HepG2 (cell line): Measurements from ENCODE around the gene YWHAH. TPM values are rescaled to one million over a fixed set of nuclear protein-coding genes. Genes with fewer than 3 reads are reported as not detected.

Source experiments
- BRCA1 ChIP-seq: sonication (generic); formaldehyde crosslinking; IDR thresholded peaks from 2 replicates; pipeline ENCODE4 v1.4.0; 2020; ENCODE audit warnings: missing genetic modification reagents
- BRD4 ChIP-seq: sonication (generic); formaldehyde crosslinking; IDR thresholded peaks from 2 replicates; pipeline ENCODE4 v1.4.0; 2020; ENCODE audit warnings: missing genetic modification reagents
- JARID2 ChIP-seq: sonication (generic); formaldehyde crosslinking; IDR thresholded peaks from 2 replicates; pipeline ENCODE4 v1.8.1; 2023; ENCODE audit warnings: missing genetic modification reagents, inconsistent platforms; ENCODE audit not compliant: insufficient replicate concordance
- NR1H2 ChIP-seq: sonication (generic); formaldehyde crosslinking; IDR thresholded peaks from 2 replicates; pipeline ENCODE4 v1.8.1; 2022; ENCODE audit warnings: low read depth, missing genetic modification reagents, borderline replicate concordance
- PAX8 ChIP-seq: sonication (generic); formaldehyde crosslinking; IDR thresholded peaks from 2 replicates; pipeline ENCODE4 v1.8.0; 2022; ENCODE audit warnings: mild to moderate bottlenecking, missing genetic modification reagents, borderline replicate concordance
- RBFOX2 ChIP-seq: fragments of 200-400 bp; formaldehyde crosslinking; IDR thresholded peaks from 2 replicates; pipeline ENCODE4 v1.6.1; 2017; ENCODE audit warnings: low read depth, mild to moderate bottlenecking, low read length
- SMARCE1 ChIP-seq: fragments of 450-650 bp; IDR thresholded peaks from 2 replicates; pipeline ENCODE4 v1.6.1; 2017; ENCODE audit warnings: borderline replicate concordance
- TBL1XR1 ChIP-seq: fragments of 150-350 bp; IDR thresholded peaks from 2 replicates; pipeline ENCODE4 v1.6.1; 2014; ENCODE audit warnings: borderline replicate concordance, low read length; ENCODE audit not compliant: partially characterized antibody
- YEATS4 ChIP-seq: sonication (generic); formaldehyde crosslinking; IDR thresholded peaks from 2 replicates; pipeline ENCODE4 v1.4.0; 2020; ENCODE audit warnings: missing genetic modification reagents, borderline replicate concordance
- ZMYM2 ChIP-seq: sonication (generic); formaldehyde crosslinking; IDR thresholded peaks from 2 replicates; pipeline ENCODE4 v1.8.0; 2022; ENCODE audit warnings: mild to moderate bottlenecking, missing genetic modification reagents
- ZNF430 ChIP-seq: sonication (generic); formaldehyde crosslinking; IDR thresholded peaks from 2 replicates; pipeline ENCODE4 v1.9.0; 2021; ENCODE audit warnings: mild to moderate bottlenecking, missing genetic modification reagents
- ZNF431 ChIP-seq: sonication (generic); formaldehyde crosslinking; IDR thresholded peaks from 2 replicates; pipeline ENCODE4 v1.9.0; 2022; ENCODE audit warnings: missing genetic modification reagents, low read depth, mild to moderate bottlenecking, borderline replicate concordance
- ZNF510 ChIP-seq: sonication (generic); formaldehyde crosslinking; IDR thresholded peaks from 2 replicates; pipeline ENCODE4 v1.4.0; 2020; ENCODE audit warnings: low read depth, mild to moderate bottlenecking, missing genetic modification reagents
- ZNF605 ChIP-seq: sonication (generic); formaldehyde crosslinking; IDR thresholded peaks from 2 replicates; pipeline ENCODE4 v1.8.0; 2022; ENCODE audit warnings: mild to moderate bottlenecking, missing genetic modification reagents
- ZNF713 ChIP-seq: sonication (generic); formaldehyde crosslinking; IDR thresholded peaks from 2 replicates; pipeline ENCODE4 v1.4.0; 2020; ENCODE audit warnings: mild to moderate bottlenecking, missing genetic modification reagents
- ZNF776 ChIP-seq: sonication (generic); formaldehyde crosslinking; IDR thresholded peaks from 2 replicates; pipeline ENCODE4 v1.4.0; 2020; ENCODE audit warnings: mild to moderate bottlenecking, missing genetic modification reagents
- ZNF816 ChIP-seq: sonication (generic); formaldehyde crosslinking; IDR thresholded peaks from 2 replicates; pipeline ENCODE4 v1.8.0; 2022; ENCODE audit warnings: missing genetic modification reagents, mild to moderate bottlenecking, borderline replicate concordance
- ZSCAN30 ChIP-seq: sonication (generic); formaldehyde crosslinking; IDR thresholded peaks from 2 replicates; pipeline ENCODE4 v1.5.0; 2020; ENCODE audit warnings: mild to moderate bottlenecking, missing genetic modification reagents
- polyA plus RNA-seq, 8 experiments: library from polyadenylated mRNA; depleted of rRNA in 3 of 8; stranded (reverse) in 7 of 8; unstranded in 1 of 8; fragments of >200 nt; fragmentation: Illumina TruSeq in 4 of 8; extraction: Trizol in 4 of 8; gene quantifications; 2 replicates each; pipeline versions ENCODE4 v1.2.1 to v1.2.3, GENCODE V29; 2011 to 2016; ENCODE audit warnings: low read depth in 4 of 8, missing spikeins in 1 of 8, mixed read lengths in 1 of 8; ENCODE audit not compliant: insufficient read depth in 1 of 8
- total RNA-seq, 5 experiments: library from RNA; depleted of rRNA; stranded (reverse); fragments of >200 nt; fragmentation: Illumina TruSeq; extraction: Trizol; gene quantifications; 2 replicates each; pipeline ENCODE4 v1.2.3, GENCODE V29; 2016; ENCODE audit warnings: low read depth in 1 of 5
- TF ChIP-seq, protein P1 (sequence below): sonication (generic); formaldehyde crosslinking; conservative IDR thresholded peaks from 2 replicates; pipeline ENCODE4 v1.5.0; 2020; ENCODE audit warnings: missing genetic modification reagents
- TF ChIP-seq, protein P2 (sequence below): sonication (generic); formaldehyde crosslinking; IDR thresholded peaks from 2 replicates; pipeline ENCODE4 v1.9.0; 2021; ENCODE audit warnings: mild to moderate bottlenecking, missing genetic modification reagents
- TF ChIP-seq, protein P3 (sequence below): sonication (generic); formaldehyde crosslinking; IDR thresholded peaks from 2 replicates; pipeline ENCODE4 v1.5.1; 2020; ENCODE audit warnings: mild to moderate bottlenecking, moderate library complexity, missing genetic modification reagents

Gene YWHAH
- total and polyA plus RNA-seq, 2 of the 13 experiments (the other 11 are each of a cell fraction or from before 2014, with no cell fraction given) = 35.6 to 92.7 TPM

DNA sequence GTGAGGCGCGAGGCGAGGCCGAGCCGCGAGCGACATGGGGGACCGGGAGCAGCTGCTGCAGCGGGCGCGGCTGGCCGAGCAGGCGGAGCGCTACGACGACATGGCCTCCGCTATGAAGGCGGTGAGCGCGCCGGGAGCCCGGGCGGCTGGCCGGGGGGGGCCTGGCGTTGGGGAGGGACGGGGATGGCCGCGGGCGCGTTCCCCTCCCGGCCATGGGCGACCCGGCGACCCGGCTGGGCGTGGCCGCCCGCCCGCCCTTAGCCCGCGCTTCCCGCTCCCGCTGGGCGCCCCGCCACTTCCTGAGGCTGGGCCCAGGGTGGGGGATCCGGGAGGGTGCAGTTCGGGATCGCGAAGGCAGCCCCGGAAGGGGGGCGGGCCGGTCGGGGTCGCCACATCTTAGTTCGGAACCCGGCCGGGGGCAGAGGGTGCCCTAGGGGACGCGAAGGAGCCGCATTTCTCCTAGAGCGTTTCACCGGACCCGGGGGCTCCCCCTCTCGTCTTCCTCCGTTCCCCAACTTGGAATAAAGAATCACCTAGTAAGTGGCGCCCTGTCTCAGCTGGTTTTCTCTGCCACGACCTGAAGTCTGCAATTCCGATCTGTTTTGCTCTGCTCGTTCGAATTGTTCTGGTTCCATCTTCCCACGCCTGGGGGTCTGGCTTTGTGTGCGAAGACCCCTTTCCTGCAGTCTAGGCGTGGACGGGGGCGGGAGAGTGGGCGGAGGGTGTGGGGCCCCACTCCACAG is 536 bp downstream of the YWHAH start (continued):
- TF ChIP-seq, protein P1, sequence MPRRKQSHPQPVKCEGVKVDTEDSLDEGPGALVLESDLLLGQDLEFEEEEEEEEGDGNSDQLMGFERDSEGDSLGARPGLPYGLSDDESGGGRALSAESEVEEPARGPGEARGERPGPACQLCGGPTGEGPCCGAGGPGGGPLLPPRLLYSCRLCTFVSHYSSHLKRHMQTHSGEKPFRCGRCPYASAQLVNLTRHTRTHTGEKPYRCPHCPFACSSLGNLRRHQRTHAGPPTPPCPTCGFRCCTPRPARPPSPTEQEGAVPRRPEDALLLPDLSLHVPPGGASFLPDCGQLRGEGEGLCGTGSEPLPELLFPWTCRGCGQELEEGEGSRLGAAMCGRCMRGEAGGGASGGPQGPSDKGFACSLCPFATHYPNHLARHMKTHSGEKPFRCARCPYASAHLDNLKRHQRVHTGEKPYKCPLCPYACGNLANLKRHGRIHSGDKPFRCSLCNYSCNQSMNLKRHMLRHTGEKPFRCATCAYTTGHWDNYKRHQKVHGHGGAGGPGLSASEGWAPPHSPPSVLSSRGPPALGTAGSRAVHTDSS = no peak
- TF ChIP-seq ZNF510 (no peak), ZNF776 (CRISPR knock-in tag) (0 out of 2 replicates have a peak, but pooled peaks have one; percentile 14), ZNF713 (CRISPR knock-in tag) (0 out of 2 replicates have a peak, but pooled peaks have one; percentile 53), JARID2 (CRISPR knock-in tag) (no peak), BRD4 (CRISPR knock-in tag) (peak; percentile 62; the same call in 1 of the 2 replicates), ZNF605 (peak; percentile 58; the same call in 1 of the 2 replicates), RBFOX2 (peak; percentile 67), PAX8 (no peak), ZMYM2 (CRISPR knock-in tag) (no peak), ZSCAN30 (CRISPR knock-in tag) (no peak), NR1H2 (CRISPR knock-in tag) (no peak), TBL1XR1 (no peak), ZNF430 (CRISPR knock-in tag) (no peak), ZNF816 (CRISPR knock-in tag) (no peak), YEATS4 (CRISPR knock-in tag) (peak; percentile 49), SMARCE1 (no peak), ZNF431 (CRISPR knock-in tag) (0 out of 2 replicates have a peak, but pooled peaks have one; percentile 58), BRCA1 (CRISPR knock-in tag) (no peak)
- TF ChIP-seq, protein P2, sequence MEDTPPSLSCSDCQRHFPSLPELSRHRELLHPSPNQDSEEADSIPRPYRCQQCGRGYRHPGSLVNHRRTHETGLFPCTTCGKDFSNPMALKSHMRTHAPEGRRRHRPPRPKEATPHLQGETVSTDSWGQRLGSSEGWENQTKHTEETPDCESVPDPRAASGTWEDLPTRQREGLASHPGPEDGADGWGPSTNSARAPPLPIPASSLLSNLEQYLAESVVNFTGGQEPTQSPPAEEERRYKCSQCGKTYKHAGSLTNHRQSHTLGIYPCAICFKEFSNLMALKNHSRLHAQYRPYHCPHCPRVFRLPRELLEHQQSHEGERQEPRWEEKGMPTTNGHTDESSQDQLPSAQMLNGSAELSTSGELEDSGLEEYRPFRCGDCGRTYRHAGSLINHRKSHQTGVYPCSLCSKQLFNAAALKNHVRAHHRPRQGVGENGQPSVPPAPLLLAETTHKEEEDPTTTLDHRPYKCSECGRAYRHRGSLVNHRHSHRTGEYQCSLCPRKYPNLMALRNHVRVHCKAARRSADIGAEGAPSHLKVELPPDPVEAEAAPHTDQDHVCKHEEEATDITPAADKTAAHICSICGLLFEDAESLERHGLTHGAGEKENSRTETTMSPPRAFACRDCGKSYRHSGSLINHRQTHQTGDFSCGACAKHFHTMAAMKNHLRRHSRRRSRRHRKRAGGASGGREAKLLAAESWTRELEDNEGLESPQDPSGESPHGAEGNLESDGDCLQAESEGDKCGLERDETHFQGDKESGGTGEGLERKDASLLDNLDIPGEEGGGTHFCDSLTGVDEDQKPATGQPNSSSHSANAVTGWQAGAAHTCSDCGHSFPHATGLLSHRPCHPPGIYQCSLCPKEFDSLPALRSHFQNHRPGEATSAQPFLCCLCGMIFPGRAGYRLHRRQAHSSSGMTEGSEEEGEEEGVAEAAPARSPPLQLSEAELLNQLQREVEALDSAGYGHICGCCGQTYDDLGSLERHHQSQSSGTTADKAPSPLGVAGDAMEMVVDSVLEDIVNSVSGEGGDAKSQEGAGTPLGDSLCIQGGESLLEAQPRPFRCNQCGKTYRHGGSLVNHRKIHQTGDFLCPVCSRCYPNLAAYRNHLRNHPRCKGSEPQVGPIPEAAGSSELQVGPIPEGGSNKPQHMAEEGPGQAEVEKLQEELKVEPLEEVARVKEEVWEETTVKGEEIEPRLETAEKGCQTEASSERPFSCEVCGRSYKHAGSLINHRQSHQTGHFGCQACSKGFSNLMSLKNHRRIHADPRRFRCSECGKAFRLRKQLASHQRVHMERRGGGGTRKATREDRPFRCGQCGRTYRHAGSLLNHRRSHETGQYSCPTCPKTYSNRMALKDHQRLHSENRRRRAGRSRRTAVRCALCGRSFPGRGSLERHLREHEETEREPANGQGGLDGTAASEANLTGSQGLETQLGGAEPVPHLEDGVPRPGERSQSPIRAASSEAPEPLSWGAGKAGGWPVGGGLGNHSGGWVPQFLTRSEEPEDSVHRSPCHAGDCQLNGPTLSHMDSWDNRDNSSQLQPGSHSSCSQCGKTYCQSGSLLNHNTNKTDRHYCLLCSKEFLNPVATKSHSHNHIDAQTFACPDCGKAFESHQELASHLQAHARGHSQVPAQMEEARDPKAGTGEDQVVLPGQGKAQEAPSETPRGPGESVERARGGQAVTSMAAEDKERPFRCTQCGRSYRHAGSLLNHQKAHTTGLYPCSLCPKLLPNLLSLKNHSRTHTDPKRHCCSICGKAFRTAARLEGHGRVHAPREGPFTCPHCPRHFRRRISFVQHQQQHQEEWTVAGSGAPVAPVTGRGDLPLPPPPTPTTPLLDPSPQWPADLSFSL = no peak
- TF ChIP-seq, protein P3, sequence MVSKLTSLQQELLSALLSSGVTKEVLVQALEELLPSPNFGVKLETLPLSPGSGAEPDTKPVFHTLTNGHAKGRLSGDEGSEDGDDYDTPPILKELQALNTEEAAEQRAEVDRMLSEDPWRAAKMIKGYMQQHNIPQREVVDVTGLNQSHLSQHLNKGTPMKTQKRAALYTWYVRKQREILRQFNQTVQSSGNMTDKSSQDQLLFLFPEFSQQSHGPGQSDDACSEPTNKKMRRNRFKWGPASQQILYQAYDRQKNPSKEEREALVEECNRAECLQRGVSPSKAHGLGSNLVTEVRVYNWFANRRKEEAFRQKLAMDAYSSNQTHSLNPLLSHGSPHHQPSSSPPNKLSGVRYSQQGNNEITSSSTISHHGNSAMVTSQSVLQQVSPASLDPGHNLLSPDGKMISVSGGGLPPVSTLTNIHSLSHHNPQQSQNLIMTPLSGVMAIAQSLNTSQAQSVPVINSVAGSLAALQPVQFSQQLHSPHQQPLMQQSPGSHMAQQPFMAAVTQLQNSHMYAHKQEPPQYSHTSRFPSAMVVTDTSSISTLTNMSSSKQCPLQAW (CRISPR knock-in tag) = no peak
